GM19193 (cell line): ENCODE data around the gene MMRN2.

Source experiments
- POLR2A ChIP-seq: IDR thresholded peaks from 4 replicates; pipeline ENCODE4 v1.6.1; 2011; ENCODE audit not compliant: insufficient read depth, insufficient read length; ENCODE audit errors: extremely low read depth

Gene MMRN2

GRCh38 chr10:86958901-86959736 lies 1.7 kb upstream of the MMRN2 start:
- no peak for TF ChIP-seq POLR2A

DNA sequence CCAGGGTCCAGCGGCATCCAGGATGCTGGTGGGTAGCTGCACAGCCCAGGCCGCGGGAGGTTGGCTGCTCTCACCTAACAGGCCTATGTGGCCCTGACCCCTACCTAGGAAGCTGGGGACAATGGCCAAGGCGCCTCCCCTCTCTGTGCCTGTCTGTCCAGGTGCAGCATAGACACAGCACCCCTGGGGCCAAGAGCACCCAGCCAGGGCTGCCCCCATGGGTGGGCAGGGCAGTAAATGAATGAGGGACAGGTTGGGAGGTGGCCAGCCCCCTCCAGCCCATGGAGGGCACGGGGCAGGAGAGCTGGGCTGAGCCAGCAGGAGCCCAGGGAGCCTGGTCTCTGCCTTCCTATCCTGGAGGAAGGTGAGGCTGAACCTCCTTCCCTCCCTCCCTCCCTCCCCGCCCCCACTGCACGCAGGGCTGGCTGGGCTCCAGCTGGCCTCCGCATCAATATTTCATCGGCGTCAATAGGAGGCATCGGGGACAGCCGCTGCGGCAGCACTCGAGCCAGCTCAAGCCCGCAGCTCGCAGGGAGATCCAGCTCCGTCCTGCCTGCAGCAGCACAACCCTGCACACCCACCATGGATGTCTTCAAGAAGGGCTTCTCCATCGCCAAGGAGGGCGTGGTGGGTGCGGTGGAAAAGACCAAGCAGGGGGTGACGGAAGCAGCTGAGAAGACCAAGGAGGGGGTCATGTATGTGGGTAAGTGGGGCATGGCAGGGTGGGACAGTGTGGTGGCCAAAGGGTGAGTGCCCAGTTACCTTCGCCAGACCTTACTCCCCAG lies 893 bp upstream of the MMRN2 start, which contains the start of gene SNCG:
TSS of gene SNCG (plus strand) at position 484 of the 785 bp plus-strand sequence. CDS start at position 583, 99 bp downstream.
- TF ChIP-seq POLR2A, result no peak

DNA sequence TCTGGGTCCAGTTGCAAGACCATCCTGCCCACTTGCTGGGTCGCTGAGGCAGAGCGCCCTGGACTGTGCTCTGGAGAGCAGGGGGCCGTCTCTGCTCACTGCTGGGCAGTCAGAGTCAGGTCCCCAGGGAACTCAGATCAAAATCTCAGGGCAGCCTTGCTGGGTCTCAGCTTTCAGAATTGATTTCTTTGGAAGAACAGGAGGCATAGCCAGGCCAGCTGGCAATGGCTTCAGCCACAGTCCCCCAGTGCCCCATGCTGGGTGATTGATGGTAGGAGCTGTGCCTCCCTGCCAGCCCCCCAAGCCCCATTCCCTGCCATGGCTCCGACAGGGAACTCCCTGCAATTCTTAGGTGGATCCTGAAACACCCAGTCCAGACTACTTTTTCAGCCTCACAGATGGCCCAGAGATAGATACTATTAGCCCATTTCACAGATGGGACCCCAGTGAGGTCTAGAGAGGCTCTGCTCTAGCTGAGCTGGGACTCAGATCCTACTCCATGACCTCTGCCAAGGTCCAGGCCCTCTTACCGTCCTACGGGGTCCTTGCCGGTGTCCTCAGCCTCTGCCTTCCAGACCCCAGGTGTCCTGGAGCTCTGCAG lies 467 bp downstream of the MMRN2 start:
- no peak for TF ChIP-seq POLR2A

GRCh38 chr10:86956195-86956847 lies 1.1 kb downstream of the MMRN2 start:
- TF ChIP-seq POLR2A, result no peak

GRCh38 chr10:86955501-86956194 lies 1.8 kb downstream of the MMRN2 start:
- no peak for TF ChIP-seq POLR2A

- no peak for TF ChIP-seq POLR2A
These were observed 2.5 kb downstream of the MMRN2 start for GRCh38 chr10:86954681-86955500.

DNA sequence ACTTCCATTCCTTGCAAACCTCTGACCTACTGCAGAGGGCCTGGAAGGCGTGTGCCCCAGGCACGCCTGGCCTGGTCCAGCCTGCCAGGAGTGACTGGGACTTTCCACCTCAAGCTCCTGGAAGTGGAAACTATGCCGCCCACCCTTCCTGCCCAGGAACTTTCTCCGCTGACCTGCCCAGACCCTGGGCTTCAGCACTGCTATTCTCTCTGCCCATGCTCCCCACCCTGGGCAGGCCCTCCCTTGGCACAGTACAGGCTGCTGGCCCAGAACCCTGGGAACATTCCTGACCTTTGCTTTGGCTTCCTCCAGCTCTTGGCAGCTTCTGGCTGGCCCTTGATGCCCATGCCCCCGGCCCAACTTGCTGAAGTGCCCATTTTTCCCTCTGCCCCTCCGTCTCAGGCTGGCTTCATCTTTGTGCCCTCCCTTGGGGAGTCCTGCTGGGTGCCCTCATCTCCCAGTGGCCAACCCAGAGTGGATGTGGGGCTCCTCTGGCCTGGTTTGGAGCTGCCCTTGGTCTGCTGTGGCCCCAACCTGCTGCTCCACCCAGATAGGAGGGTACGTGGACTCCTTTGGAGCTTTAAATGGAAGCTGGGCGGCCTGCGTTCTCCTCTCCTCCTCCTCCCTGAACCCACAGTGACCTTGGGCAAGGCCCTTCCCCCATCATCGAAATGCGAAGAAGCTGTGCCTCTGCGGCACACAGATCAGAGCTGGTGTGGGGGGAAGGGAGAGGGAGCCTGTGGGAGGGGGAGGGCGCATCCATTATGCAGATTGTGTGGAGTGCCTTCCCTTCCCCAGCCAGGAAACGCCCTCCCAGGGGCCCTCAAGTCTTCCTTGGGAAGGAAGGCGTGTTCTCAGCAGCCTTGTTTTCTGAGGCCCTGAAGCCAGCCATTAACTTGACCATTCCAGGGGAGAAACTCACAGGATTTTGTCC lies 3.4 kb downstream of the MMRN2 start:
- no peak for TF ChIP-seq POLR2A

- no peak for TF ChIP-seq POLR2A
These were observed 5.3 kb downstream of the MMRN2 start for GRCh38 chr10:86952106-86952505.

DNA sequence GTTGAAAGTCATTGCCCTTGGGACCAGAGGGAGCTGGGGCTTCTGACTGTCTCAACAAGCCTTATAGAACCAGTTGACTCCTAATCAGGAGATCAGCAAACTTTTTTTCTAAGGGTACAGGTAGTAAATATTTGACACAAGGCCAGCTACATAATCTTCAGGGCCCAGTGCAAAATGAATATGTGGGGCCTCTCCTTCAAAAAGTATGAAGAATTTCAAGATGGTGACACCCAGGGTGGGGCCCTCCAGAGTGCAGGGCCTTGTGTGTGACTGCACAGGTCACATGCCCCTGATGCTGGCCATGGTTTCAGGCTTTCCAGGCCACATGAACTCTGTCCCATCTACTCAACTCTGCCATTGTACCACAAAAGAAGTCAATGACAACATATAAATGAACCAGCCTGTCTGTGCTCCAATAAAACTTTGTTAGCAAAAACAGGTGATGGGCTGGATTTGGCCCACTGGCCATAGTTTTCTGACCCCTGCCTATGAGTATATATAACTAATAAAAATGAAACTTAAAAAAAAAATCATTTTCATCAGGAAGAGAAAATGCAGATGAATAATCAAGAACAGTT lies 6.1 kb downstream of the MMRN2 start:
- no peak for TF ChIP-seq POLR2A

DNA sequence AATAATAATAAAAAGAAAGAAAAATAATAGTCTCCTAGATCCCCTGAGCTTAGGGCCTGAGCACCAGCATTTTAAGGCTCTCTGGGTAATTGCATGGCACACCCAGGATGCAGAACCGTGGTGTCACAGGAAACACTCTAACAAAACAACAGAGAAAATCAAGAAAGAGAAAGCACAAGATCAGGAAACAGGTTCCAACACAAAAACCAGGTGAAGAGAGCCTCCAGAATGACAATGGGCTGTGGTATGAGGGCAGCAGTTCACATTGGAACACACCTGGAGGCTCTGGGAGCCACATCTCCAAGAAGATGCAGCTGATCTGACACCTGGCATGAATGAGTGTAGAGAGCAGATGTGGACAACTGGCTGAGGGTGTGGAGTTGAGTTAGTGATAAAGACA lies 7.1 kb downstream of the MMRN2 start:
- TF ChIP-seq POLR2A, result no peak

DNA sequence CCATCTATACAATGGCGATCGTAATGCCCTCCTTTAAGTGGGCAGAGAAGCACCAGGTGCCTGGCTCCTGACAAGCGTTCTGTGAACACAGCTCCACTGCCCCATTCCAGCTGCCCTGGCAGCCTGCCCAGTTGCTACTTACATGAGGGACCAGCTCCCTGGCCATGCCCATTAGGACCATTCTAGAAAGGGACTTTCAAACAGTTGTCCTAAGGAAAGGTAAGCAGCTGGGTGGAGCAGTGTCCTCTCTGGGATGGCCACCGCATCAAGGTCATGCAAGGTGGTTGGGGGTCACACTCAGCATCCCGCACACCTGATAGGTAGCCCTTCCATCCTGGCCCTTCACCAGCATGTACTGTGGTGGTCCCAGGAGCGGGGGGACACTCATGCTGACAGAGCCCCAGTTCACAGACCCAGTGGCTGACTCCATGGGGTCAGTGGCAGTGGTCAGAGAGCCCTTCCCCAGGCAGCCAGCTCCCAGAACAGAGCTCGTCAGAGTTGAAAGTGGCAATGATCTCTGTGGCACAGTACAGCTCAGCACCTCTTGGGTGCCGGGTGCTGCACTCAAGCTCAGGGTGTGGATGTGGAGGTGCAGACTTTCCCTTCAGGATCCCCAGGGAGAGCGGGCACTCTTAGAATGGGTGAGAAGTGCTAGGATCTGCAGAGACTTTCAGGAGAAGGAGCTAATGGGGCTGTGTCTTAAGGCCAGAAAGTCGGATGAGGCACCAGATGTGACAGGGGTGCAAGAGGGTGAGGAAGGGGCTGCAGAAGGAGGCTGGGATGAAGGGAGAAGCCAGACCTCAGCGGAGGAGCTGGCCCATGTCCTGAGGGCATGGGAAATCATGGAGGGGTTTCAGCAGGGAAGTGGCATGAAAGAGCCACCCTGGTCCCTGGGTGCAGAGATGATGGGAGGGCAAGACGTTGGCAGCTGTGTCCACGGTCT lies 10.9 kb downstream of the MMRN2 start:
- TF ChIP-seq POLR2A, result no peak
